HG02642 (cell line): ENCODE measurements around the gene TNS3.

Experiments used
- ATAC-seq: cut with Tn5 transposase; IDR thresholded peaks from one replicate; pipeline ENCODE4 v1.9.1; 2021; ENCODE audit warnings: mild to moderate bottlenecking; ENCODE audit not compliant: unreplicated experiment, poor library complexity

TNS3 gene

GRCh38 chr7:47583739-47584535, 2.0 kb upstream of the TNS3 start:
- no peak for ATAC-seq

DNA sequence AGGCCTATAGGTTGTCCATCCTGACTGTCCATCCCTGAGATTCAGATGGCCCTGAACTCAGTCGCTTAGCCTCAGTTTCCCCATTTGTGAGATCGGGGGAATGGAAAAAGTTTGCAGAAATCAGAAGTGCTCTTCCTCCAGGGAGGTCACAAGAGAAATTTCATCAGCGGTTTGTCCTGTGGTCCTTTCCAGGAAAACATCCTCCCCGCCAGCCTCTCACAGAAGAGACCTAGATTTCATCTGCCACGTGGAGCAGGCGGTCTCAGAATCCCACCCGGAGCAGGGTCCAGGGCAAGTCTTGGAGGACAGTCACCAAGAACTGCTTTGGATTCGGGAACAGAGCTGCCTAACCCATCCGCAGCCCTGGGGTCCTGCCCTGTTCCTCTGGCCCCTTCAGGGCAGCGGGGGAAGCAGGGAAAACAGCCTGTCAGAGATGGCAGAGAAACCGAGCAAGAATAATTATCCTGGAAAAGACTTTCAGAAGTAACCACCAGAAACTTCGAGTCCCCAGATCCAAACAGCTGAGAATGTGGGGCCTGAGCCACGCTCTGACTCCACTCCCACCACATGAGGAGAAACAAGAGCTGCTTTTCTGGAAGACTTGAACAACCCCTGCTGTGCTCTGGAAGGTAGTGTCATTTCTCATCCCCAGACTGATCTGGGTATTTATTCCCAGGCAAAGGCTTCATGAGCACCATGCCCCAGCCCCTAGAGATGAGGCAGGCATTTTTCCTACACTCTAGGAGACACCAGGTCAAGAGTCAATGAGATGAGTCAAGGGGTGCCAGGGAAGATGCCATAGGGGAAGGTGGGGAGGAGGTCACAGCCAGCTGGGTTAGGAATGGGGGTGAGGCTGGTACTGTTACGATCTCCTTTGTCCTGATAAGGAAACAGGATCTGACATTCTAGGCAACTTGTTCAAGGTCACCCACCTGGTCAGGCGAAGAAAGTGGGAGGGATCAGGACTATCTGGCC, 1.1 kb upstream of the TNS3 start:
- no peak for ATAC-seq

- ATAC-seq: no peak
Observed at GRCh38 chr7:47581438-47581803, 490 bp downstream of the TNS3 start.

DNA sequence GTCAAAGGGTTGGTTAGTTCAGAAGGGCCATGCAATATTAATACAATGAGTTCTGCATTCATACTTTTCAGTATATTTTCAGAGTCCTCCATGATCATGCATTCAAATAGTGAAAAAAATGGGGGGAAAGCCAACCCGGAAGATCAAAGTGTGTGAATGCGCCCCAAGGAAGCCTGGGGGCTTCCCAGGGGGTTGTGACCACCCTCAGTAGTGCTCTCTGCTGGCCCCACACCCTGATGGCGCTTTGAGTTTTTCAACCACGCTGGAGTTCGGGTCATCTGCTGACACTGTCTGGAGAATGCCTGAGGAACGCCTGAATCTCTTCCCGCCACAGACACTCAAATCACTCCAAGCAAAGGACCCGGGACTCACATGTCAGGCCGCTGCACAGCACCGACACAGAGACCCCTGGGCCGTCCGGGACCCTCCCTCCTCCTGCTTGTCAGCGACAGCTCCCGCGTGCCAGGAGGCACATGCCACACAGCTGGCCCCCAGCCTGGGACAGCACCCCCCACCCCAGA, 1.0 kb downstream of the TNS3 start:
- ATAC-seq: no peak

- ATAC-seq: no peak
Observed at GRCh38 chr7:47580175-47580706, 1.7 kb downstream of the TNS3 start.

GRCh38 chr7:47579458-47579857, 2.5 kb downstream of the TNS3 start:
- ATAC-seq: no peak

GRCh38 chr7:47578579-47579270, 3.2 kb downstream of the TNS3 start:
- ATAC-seq: no peak

GRCh38 chr7:47577321-47577919, 4.5 kb downstream of the TNS3 start:
- no peak for ATAC-seq

GRCh38 chr7:47576866-47577306, 5.0 kb downstream of the TNS3 start:
- no peak for ATAC-seq

GRCh38 chr7:47576031-47576865, 5.7 kb downstream of the TNS3 start:
- no peak for ATAC-seq

DNA sequence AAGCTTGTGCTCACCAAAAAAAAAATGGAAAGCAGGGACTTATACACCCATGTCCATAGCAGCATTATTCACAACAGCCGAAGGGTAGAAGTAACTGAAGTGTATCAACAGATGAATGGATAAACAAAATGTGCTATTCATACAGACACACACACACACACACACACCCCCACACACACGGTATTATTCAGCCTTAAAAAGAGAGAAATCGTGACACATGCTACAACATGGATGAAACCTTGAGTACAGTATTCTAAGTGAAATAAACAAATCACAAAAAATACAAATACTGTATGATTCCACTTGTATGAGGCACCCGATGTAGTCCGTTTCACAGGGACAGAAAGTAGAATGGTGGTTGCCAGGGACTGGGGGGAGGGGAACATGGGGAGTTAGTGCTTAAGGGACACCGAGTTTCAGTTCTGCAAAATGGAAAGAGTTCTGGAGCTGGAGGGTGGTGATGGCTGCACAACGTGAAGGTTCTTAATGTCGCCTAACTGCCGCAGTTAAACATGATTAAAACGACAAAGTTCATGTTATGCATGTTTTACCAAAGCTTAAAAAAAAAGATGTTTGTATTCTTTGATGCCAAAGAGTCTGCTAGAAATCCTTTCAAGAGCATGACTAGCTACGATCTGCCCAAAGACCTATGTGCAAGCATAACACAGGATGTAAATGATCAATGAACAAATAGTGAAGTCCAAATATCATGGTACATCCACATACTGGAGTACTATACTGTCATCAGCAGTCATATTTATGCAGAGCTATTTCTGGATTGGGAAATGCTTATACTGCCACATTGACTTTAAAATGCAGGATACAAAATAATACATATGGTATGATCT, 7.2 kb downstream of the TNS3 start:
- ATAC-seq: peak; percentile 69

GRCh38 chr7:47573758-47574481, 8.0 kb downstream of the TNS3 start:
- no peak for ATAC-seq

- ATAC-seq: no peak
Observed at GRCh38 chr7:47572939-47573757, 8.8 kb downstream of the TNS3 start.

GRCh38 chr7:47572094-47572445, 9.8 kb downstream of the TNS3 start:
- ATAC-seq: no peak

GRCh38 chr7:47571331-47572093, 10.4 kb downstream of the TNS3 start:
- ATAC-seq: no peak

- no peak for ATAC-seq
Observed at GRCh38 chr7:47570649-47571050, 11.3 kb downstream of the TNS3 start.
